KOPT-K1 (cell line): ENCODE data around the gene SNTB2.
"Not testable (repeated sequence)": the region's sequence is repeated elsewhere in the genome, so short reads cannot be mapped to it uniquely, and the experiment has no call there.

ENCODE experiments used
- H3K27ac ChIP-seq: fragments of 200-600 bp; sonication (generic); 2 replicates; pipeline ENCODE4 v1.5.1; 2016; ENCODE audit warnings: antibody characterized with exemption, mild to moderate bottlenecking, low read depth, low read length; ENCODE audit not compliant: poor library complexity, severe bottlenecking
- H3K36me3 ChIP-seq: fragments of 200-600 bp; sonication (generic); 2 replicates; pipeline ENCODE4 v1.5.1; 2017; ENCODE audit warnings: antibody characterized with exemption, mild to moderate bottlenecking, low read length, moderate library complexity; ENCODE audit not compliant: insufficient read depth
- H3K9me3 ChIP-seq: fragments of 200-600 bp; sonication (generic); 2 replicates; pipeline ENCODE4 v1.5.1; 2017; ENCODE audit warnings: antibody characterized with exemption, low read length, mild to moderate bottlenecking; ENCODE audit not compliant: insufficient read depth, poor library complexity, severe bottlenecking

The SNTB2 gene

GRCh38 chr16:69276148-69277115 is 89.5 kb downstream of the SNTB2 start:
- H3K27ac ChIP-seq = no peak overlapping the region
- H3K36me3 ChIP-seq = peaks cover 4% of the 10 kb centered on the region; the same call in 1 of the 2 replicates
- no peaks in the 10 kb centered on the region for H3K9me3 ChIP-seq

DNA sequence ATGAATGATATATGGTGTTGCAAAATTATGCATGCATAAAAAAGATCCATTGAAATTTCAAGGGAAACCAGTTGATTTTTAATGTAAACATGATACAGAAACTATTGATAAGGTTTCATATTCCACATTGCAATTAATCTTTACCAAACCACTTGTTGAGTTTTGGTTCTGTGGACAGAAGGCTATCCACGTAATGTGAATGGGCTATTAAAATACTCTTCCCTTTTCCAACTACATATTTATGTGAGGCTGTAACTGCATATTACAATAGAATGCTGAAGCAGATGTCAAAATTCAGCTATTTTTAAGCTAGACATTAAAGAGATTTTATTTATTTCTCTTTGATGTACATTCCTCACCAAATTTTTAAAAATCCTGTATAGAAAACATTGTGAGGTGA is 90.4 kb downstream of the SNTB2 start:
- no peaks in the 10 kb centered on the region for H3K36me3 ChIP-seq
- no peak overlapping the region for H3K27ac ChIP-seq
- no peaks in the 10 kb centered on the region for H3K9me3 ChIP-seq

GRCh38 chr16:69283851-69284250 is 96.9 kb downstream of the SNTB2 start:
- H3K36me3 ChIP-seq = peaks cover 28% of the 10 kb centered on the region
- H3K27ac ChIP-seq = no peak overlapping the region
- H3K9me3 ChIP-seq = no peaks in the 10 kb centered on the region

DNA sequence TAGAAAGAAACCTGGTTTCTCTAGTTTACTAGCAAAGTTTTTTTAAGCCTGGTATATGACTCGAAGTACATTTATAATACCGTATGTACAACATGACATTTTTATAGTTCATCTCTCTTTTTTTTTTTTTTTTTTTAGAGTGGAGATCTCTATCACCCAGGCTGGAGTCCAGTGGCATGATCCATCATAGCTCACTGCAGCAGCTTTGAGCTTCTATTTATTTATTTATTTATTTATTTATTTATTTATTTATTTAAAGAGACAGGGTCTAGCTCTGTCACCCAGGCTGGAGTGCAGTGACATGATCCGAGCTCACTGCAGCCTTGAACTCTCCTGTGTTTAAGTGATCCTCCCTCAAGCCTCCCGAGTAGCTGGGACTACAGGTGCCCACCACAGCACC is 98.3 kb downstream of the SNTB2 start:
- H3K27ac ChIP-seq = no peak overlapping the region
- H3K36me3 ChIP-seq = peaks cover 28% of the 10 kb centered on the region

DNA sequence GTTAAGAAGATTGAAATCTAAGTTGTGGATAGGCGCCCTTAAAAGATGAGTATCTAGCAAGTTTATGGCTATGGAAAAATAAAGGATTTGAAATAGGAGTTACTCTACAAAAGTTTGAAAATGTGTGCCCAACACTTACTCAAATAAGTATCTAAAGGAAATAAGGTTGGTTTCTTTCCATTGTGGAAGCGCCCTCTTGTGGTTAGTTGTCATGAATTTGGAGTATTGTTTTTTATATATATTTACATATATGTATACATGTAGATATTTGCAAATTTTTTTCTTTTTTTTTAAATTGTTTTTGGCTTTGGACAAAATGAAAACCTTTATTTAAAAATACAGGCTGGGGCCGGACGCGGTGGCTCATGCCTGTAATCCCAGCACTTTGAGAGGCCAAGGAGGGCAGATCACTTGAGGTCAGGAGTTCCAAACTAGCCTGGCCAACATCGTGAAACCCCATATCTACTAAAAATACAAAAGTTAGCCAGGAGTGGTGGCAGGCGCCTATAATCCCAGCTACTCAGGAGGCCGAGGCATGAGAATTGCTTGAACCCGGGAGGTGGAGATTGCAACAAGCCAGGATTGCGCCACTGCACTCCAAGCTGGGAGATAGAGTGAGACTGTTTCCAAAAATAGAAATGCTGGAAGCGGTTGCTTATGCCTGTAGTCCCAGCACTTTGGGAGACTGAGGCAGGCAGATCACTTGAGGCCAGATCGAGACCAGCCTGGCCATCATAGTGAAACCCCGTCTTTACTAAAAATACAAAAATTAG is 100.2 kb downstream of the SNTB2 start:
- Histone ChIP-seq H3K9me3 (no peaks in the 10 kb centered on the region), H3K27ac (no peak overlapping the region)

More for the DNA sequence above, 98.3 kb downstream of the SNTB2 start:
- H3K9me3 ChIP-seq = no peaks in the 10 kb centered on the region

DNA sequence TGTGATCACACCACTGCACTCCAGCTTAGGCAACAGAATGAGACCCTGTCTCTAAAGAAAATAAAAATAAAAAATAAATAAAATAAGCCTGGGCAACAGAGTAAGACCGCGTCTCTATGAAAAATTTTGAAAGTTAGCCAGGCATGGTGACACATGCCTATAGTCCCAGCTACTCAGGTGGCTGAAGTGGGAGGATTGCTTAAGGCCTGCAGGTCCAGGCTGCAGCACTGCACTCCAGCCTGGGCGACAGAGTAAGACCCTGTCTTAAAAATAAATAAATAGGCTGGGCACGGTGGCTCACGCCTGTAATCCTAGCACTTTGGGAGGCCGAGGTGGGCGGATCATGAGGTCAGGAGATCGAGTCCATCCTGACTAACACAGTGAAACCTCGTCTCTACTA is 104.7 kb downstream of the SNTB2 start:
- not testable (repeated sequence) for H3K27ac ChIP-seq, H3K36me3 ChIP-seq, H3K9me3 ChIP-seq

More for the DNA sequence above, 100.2 kb downstream of the SNTB2 start:
- peaks cover 28% of the 10 kb centered on the region for H3K36me3 ChIP-seq

- no peaks in the 10 kb centered on the region for H3K36me3 ChIP-seq
- no peaks in the 10 kb centered on the region for H3K9me3 ChIP-seq
- H3K27ac ChIP-seq = no peak overlapping the region
Measured at GRCh38 chr16:69293401-69293800, 106.4 kb downstream of the SNTB2 start.

GRCh38 chr16:69294051-69294450 is 107.1 kb downstream of the SNTB2 start:
- no peaks in the 10 kb centered on the region for H3K36me3 ChIP-seq
- H3K27ac ChIP-seq = no peak overlapping the region
- no peaks in the 10 kb centered on the region for H3K9me3 ChIP-seq

DNA sequence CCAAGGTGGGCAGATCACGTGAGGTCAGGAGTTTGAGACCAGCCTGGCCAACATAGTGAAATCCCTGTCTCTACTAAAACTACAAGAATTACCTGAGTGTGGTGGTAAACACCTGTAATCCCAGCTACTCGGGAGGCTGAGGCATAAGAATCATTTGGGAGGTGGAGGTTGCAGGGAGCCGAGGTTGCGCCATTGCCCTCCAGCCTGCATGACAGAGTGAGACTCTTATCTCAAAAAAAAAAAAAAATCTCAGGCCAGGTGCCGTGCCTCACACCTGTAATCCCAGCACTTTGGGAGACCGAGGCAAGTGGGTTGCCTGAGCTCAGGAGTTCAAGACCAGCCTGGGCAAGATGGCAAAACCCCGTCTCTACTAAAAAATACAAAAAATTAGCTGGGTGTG is 109.8 kb downstream of the SNTB2 start:
- peaks cover 24% of the 10 kb centered on the region for H3K36me3 ChIP-seq
- not testable (repeated sequence) for H3K27ac ChIP-seq, H3K9me3 ChIP-seq

DNA sequence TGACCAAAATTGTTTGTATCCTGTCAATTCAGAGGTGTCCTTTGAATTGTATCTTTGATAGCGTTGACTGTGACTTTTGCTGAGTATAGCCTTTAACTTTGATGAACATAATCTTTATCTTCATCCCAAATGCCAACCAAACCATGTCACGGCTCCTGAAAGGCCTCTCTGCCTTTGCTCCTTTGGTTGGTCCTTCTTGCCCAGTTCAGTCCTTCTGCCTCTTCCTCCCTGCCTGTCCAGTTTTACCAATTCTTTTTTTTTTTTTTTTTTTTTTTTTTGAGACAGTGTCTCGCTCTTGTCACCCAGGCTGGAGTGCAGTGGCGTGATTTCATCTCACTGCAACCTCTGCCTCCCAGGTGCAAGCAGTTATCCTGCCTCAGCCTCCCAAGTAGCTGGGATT is 111.3 kb downstream of the SNTB2 start:
- peaks cover 24% of the 10 kb centered on the region for H3K36me3 ChIP-seq
- no peaks in the 10 kb centered on the region for H3K9me3 ChIP-seq
- H3K27ac ChIP-seq = no peak overlapping the region

DNA sequence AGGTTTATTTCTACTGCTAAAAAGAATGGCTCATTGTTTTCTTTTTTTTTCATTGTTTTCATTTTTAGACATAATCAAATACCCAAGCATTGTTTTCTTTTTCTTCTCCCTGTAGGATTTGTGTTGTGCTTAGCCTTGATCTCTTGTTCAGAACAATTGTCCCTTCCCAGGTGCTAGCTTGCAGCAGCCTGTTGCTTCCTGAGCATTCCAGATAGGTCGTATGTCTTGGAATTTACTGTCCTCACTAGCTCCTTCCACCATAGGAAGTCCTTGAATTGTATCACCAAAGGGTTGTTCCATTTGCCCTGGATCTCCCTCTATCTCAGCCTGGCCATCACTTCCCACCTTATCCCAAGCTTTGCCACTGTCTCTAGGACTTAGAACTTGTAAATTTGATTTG is 114.2 kb downstream of the SNTB2 start:
- Histone ChIP-seq H3K36me3 (peaks cover 24% of the 10 kb centered on the region), H3K27ac (no peak overlapping the region), H3K9me3 (no peaks in the 10 kb centered on the region)

- Histone ChIP-seq H3K27ac (no peak overlapping the region), H3K36me3 (peaks cover 24% of the 10 kb centered on the region), H3K9me3 (no peaks in the 10 kb centered on the region)
Measured at GRCh38 chr16:69301861-69302260, 114.9 kb downstream of the SNTB2 start.

GRCh38 chr16:69302301-69302700 is 115.3 kb downstream of the SNTB2 start:
- peaks cover 24% of the 10 kb centered on the region for H3K36me3 ChIP-seq
- H3K9me3 ChIP-seq = no peaks in the 10 kb centered on the region
- H3K27ac ChIP-seq = no peak overlapping the region

GRCh38 chr16:69306031-69306430 is 119.1 kb downstream of the SNTB2 start:
- Histone ChIP-seq H3K27ac (no peak overlapping the region), H3K9me3 (no peaks in the 10 kb centered on the region), H3K36me3 (peaks cover 5% of the 10 kb centered on the region; the same call in 1 of the 2 replicates)

DNA sequence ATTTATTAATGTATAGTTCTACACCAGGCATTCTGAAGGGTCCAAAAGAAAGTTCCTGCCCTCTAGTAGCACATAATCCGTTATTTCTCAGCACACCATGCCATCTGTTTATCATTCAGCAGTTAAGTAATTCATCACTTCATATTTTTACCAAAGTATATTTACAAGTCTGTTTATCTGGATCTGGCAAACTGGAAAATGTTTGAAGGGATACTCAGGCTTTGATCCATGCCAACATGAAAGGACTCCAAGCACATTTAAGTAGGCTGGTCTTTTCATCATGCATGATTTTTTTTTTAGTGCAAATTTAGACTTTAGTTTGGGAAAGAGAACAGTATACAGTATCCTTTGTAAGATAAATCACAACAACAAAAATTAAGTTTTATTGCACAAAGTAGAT is 120.1 kb downstream of the SNTB2 start:
- Histone ChIP-seq H3K9me3 (no peaks in the 10 kb centered on the region), H3K36me3 (no peaks in the 10 kb centered on the region), H3K27ac (no peak overlapping the region)
